ENCODE measurements around the gene BICRA. TPM values are rescaled to one million over a fixed set of nuclear protein-coding genes. Genes with fewer than 3 reads are reported as not detected.

Gene BICRA
- total and polyA plus RNA-seq, 2 of the 4 experiments (the other 2 are of a cell fraction), result 1.8 to 3.5 TPM

DNA sequence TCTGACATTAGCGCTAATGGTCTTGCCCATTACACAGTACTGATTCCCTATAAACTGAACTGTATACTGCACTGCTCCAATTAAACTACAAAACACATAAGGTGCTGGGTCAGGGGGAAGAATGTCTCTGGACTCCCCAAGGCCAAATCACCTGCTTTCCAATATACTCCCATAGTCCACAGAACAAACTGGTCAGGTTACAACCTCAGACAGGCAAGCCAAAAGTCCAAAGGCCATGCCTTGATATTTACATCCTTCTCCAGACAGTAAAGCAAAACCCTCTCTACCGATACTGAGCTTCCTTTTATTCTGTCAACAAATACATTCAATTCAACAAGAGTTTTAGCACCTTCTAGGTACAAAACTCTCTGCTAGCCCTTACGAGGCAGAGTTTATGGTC lies 44.9 kb upstream of the BICRA start:
- ChIA-PET CTCF (no interaction called here), POLR2A (ENCODE audit: unreplicated experiment) (no interaction called here)
- Histone ChIP-seq H2BK120ac (ENCODE audit: low read depth, low read length) (no peak overlapping the region), H3K27ac (ENCODE audit: insufficient read depth, low read length) (no peak overlapping the region), H3K14ac (replicated peaks; ENCODE audit: low read depth, low read length) (no peak overlapping the region), H2BK20ac (ENCODE audit: low read depth, low read length) (no peak overlapping the region), H3K9me3 (ENCODE audit: control insufficient read depth, insufficient read depth, low read length) (no peaks in the 10 kb centered on the region), H4K20me1 (ENCODE audit: insufficient read depth, low read length) (no peaks in the 10 kb centered on the region), H2AFZ (replicated peaks; ENCODE audit: low read length, poor library complexity) (no peak overlapping the region), H3K9ac (ENCODE audit: low read depth, low read length) (no peak overlapping the region), H4K91ac (ENCODE audit: insufficient read depth, low read depth, low read length) (no peak overlapping the region), H3K18ac (ENCODE audit: low read depth, low read length) (no peak overlapping the region), H3K4me2 (ENCODE audit: low read depth, low read length) (no peak overlapping the region), H3K79me1 (ENCODE audit: low read depth in 1 of 2, low read length in 2 of 2) (no peaks in the 10 kb centered on the region), H2AK5ac (ENCODE audit: low read depth, low read length) (no peak overlapping the region), H3K36me3 (ENCODE audit: control insufficient read depth, insufficient read depth, low read length) (no peaks in the 10 kb centered on the region), H2BK15ac (ENCODE audit: low read depth, low read length) (no peak overlapping the region), H3K27me3 (ENCODE audit: control insufficient read depth, insufficient read depth, low read length) (peaks cover 13% of the 10 kb centered on the region), H4K8ac (ENCODE audit: low read depth in 2 of 2, low read length in 2 of 2) (no peak overlapping the region), H3K4me3 (ENCODE audit: insufficient read depth, low read depth, low read length) (no peak overlapping the region), H3K9me1 (ENCODE audit: insufficient read depth, low read length) (no peaks in the 10 kb centered on the region), H3K4me1 (ENCODE audit: control insufficient read depth, insufficient read depth, low read length) (no peaks in the 10 kb centered on the region), H2AK9ac (replicated peaks; ENCODE audit: low read depth, low read length, poor library complexity) (no peak overlapping the region), H3K23ac (ENCODE audit: low read depth, low read length) (no peak overlapping the region), H3K4ac (ENCODE audit: low read depth, low read length) (no peak overlapping the region), H3K56ac (ENCODE audit: extremely low read depth, insufficient read depth, low read length) (no peak overlapping the region), H4K5ac (ENCODE audit: low read depth, low read length) (no peak overlapping the region), H2BK5ac (ENCODE audit: low read depth, low read length, poor library complexity, severe bottlenecking) (no peak overlapping the region)
- WGBS, 2 experiments (ENCODE audit: extremely low coverage in 2 of 2, insufficient read length in 1 of 2), result 92% methylated on average over 1 of the region's 3 CpGs; no CpG with 5 or more reads in 1 of the 2 experiments
- intact Hi-C loops (cut with micrococcal nuclease), result loop anchor here (5.0 kb wide), 1 partner anchor 42 kb away; no protein-coding TSS in a partner anchor
- no peak for TF ChIP-seq RFX5 (IDR thresholded peaks at IDR 0.05; ENCODE audit: low read depth, low read length)
- no peak for TF ChIP-seq MXI1 (IDR thresholded peaks at IDR 0.05; ENCODE audit: borderline replicate concordance, low read depth, low read length)
- no peak for TF ChIP-seq NFE2L2 (IDR thresholded peaks at IDR 0.05; ENCODE audit: low read depth, low read length)
- no peak for TF ChIP-seq RAD21 (IDR thresholded peaks at IDR 0.05; ENCODE audit: low read length)
- no peak for TF ChIP-seq RCOR1 (IDR thresholded peaks at IDR 0.05; ENCODE audit: insufficient replicate concordance, low read length)
- TF ChIP-seq, protein P1, sequence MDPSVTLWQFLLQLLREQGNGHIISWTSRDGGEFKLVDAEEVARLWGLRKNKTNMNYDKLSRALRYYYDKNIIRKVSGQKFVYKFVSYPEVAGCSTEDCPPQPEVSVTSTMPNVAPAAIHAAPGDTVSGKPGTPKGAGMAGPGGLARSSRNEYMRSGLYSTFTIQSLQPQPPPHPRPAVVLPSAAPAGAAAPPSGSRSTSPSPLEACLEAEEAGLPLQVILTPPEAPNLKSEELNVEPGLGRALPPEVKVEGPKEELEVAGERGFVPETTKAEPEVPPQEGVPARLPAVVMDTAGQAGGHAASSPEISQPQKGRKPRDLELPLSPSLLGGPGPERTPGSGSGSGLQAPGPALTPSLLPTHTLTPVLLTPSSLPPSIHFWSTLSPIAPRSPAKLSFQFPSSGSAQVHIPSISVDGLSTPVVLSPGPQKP (IDR thresholded peaks at IDR 0.05; ENCODE audit: borderline replicate concordance, low read depth, low read length), result no peak
- DNase-seq (no peak), ATAC-seq (ENCODE audit: low read depth) (no peak)
- no TSS peak for BruUV-seq (replicated peaks)
- in situ Hi-C loops (cut with MboI; ENCODE audit: low sequenced_read_pairs), result no loop called here
- dilution Hi-C loops (cut with HindIII; ENCODE audit: low sequenced_read_pairs, unreplicated experiment), result no loop called here
